MM.1S (cell line): ENCODE data around the gene UNC119.

Experiments
- CTCF ChIP-seq: fragments of 300-600 bp; sonication (generic); IDR thresholded peaks from 2 replicates; pipeline ENCODE4 v1.5.1; 2016; ENCODE audit warnings: antibody characterized with exemption, low read length, mixed read lengths
- EZH2 ChIP-seq: fragments of 300-600 bp; sonication (generic); optimal IDR thresholded peaks from 2 replicates; pipeline ENCODE3; 2017; ENCODE audit warnings: low read depth, mild to moderate bottlenecking, antibody characterized with exemption, low read length, mixed read lengths
- EZH2phosphoT487 ChIP-seq: fragments of 300-600 bp; sonication (generic); IDR thresholded peaks from 2 replicates; pipeline ENCODE4 v1.6.1; 2018; ENCODE audit warnings: antibody characterized with exemption, low read length

- no peak for TF ChIP-seq EZH2
- no peak for TF ChIP-seq CTCF
- TF ChIP-seq EZH2phosphoT487 = no peak
Measured at GRCh38 chr17:28501421-28502284, 50.8 kb downstream of the UNC119 start.
